Skin epidermis (tissue), 12 donors: ENCODE data around the gene OBP2A.
"Not testable (repeated sequence)": the region's sequence is repeated elsewhere in the genome, so short reads cannot be mapped to it uniquely, and the experiment has no call there.

Experiments used
- H3K27ac ChIP-seq, 21 experiments: fragments of 200-600 bp; sonication (generic) in 11 of 21; one replicate each; pipeline ENCODE4 v1.5.0; 2020; ENCODE audit warnings: mild to moderate bottlenecking in 3 of 21, inconsistent platforms in 2 of 21, moderate library complexity in 2 of 21
- H3K4me3 ChIP-seq, 7 experiments: fragments of 200-600 bp; sonication (generic) in 2 of 7; one replicate each; pipeline ENCODE4 v1.5.0; 2020; ENCODE audit warnings: inconsistent platforms in 2 of 7, mild to moderate bottlenecking in 2 of 7, moderate library complexity in 1 of 7

OBP2A gene

GRCh38 chr9:135545646-135546176 lies at the start of gene OBP2A:
TSS of gene OBP2A (plus strand) at chr9:135546126. CDS start at chr9:135546181, 55 bp downstream.
- H3K27ac ChIP-seq, H3K4me3 ChIP-seq: not testable (repeated sequence)

- no peak overlapping the region for H3K4me3 ChIP-seq
- no peak overlapping the region for H3K27ac ChIP-seq
These were observed 47.4 kb upstream of the OBP2A start for GRCh38 chr9:135498381-135499126.

- peak overlapping the region in 18 of 21 experiments; percentile 16 to 93 (median 86) for H3K27ac ChIP-seq
These were observed 46.4 kb upstream of the OBP2A start for GRCh38 chr9:135499326-135500070.

GRCh38 chr9:135500071-135500524 lies 45.8 kb upstream of the OBP2A start:
- Histone ChIP-seq H3K4me3 (peak overlapping the region; percentile 76 to 98 (median 90)), H3K27ac (peak overlapping the region in 19 of 21 experiments; percentile 16 to 93 (median 87))

More at GRCh38 chr9:135499326-135500070, 46.4 kb upstream of the OBP2A start:
- H3K4me3 ChIP-seq, result peak overlapping the region; percentile 76 to 98 (median 90)

GRCh38 chr9:135500525-135501260 lies 45.2 kb upstream of the OBP2A start, which contains the start of gene MRPS2:
TSS of gene MRPS2 (plus strand) at chr9:135500682. CDS start at chr9:135500711, 29 bp downstream.
- peak within 1 kb of the TSS; percentile 62 to 93 (median 87) for H3K27ac ChIP-seq
- peak within 1 kb of the TSS; percentile 76 to 98 (median 90) for H3K4me3 ChIP-seq

- peak overlapping the region; percentile 62 to 93 (median 87) for H3K27ac ChIP-seq
- peak overlapping the region; percentile 76 to 98 (median 90) for H3K4me3 ChIP-seq
These were observed 44.4 kb upstream of the OBP2A start for GRCh38 chr9:135501261-135502167.

GRCh38 chr9:135502168-135502872 lies 43.6 kb upstream of the OBP2A start:
- no peak overlapping the region for H3K4me3 ChIP-seq
- H3K27ac ChIP-seq, result no peak overlapping the region

- H3K4me3 ChIP-seq, result no peak overlapping the region
- H3K27ac ChIP-seq, result no peak overlapping the region
These were observed 43.0 kb upstream of the OBP2A start for GRCh38 chr9:135502873-135503321.

GRCh38 chr9:135503371-135504261 lies 42.3 kb upstream of the OBP2A start:
- Histone ChIP-seq H3K27ac (no peak overlapping the region), H3K4me3 (no peak overlapping the region)

GRCh38 chr9:135504262-135505243 lies 41.4 kb upstream of the OBP2A start:
- Histone ChIP-seq H3K4me3 (no peak overlapping the region), H3K27ac (no peak overlapping the region)

GRCh38 chr9:135505406-135506187 lies 40.3 kb upstream of the OBP2A start:
- H3K4me3 ChIP-seq, result no peak overlapping the region
- no peak overlapping the region for H3K27ac ChIP-seq

GRCh38 chr9:135506327-135507103 lies 39.4 kb upstream of the OBP2A start:
- H3K4me3 ChIP-seq, result no peak overlapping the region
- H3K27ac ChIP-seq, result no peak overlapping the region

- H3K4me3 ChIP-seq, result no peak overlapping the region
- H3K27ac ChIP-seq, result no peak overlapping the region
These were observed 38.6 kb upstream of the OBP2A start for GRCh38 chr9:135507104-135508035.
